K562 (cell line): ENCODE results near the gene PLOD1. TPM values are rescaled to one million over a fixed set of nuclear protein-coding genes. Genes with fewer than 3 reads are reported as not detected.
A peak's percentile ranks its signal among the peaks of the same experiment; 100 is the strongest.

ENCODE experiments used
- BRF2 ChIP-seq: IDR thresholded peaks from 3 replicates; pipeline ENCODE4 v1.6.1; 2011; ENCODE audit warnings: borderline replicate concordance, mild to moderate bottlenecking; ENCODE audit not compliant: insufficient read length, insufficient read depth
- C11orf30 ChIP-seq: fragments of 450-650 bp; IDR thresholded peaks from 2 replicates; pipeline ENCODE4 v1.6.1; 2016; ENCODE audit warnings: low read depth, mild to moderate bottlenecking
- CHD1 ChIP-seq: fragments of 200-600 bp; sonication (generic); IDR thresholded peaks from one replicate; pipeline ENCODE4 v1.6.1; 2012; ENCODE audit warnings: mild to moderate bottlenecking, moderate library complexity, low read length, inconsistent platforms
- EHMT2 ChIP-seq: fragments of 450-650 bp; IDR thresholded peaks from 2 replicates; pipeline ENCODE4 v1.6.1; 2018; ENCODE audit warnings: antibody characterized with exemption
- FOXJ2 ChIP-seq: fragments of 200-800 bp; sonication (Bioruptor generic); IDR thresholded peaks from 2 replicates; pipeline ENCODE4 v1.6.1; 2016; ENCODE audit warnings: missing genetic modification characterization, missing compliant biosample characterization
- GTF2A2 ChIP-seq: IDR thresholded peaks from 2 replicates; pipeline ENCODE4 v1.6.1; 2016; ENCODE audit warnings: mild to moderate bottlenecking, missing genetic modification characterization, missing compliant biosample characterization
- HDAC2 ChIP-seq: fragments of 450-650 bp; IDR thresholded peaks from 2 replicates; pipeline ENCODE4 v1.6.1; 2016; ENCODE audit warnings: mild to moderate bottlenecking
- HEY1 ChIP-seq: fragments of 250-450 bp; sonication (Bioruptor Pico); IDR thresholded peaks from 2 replicates; pipeline ENCODE4 v1.5.0; 2020; ENCODE audit warnings: mild to moderate bottlenecking, moderate library complexity, borderline replicate concordance
- HMGN3 ChIP-seq: IDR thresholded peaks from 2 replicates; pipeline ENCODE4 v1.6.1; 2011; ENCODE audit warnings: borderline replicate concordance, low read depth, mild to moderate bottlenecking, mixed read lengths, low read length; ENCODE audit not compliant: insufficient read length; ENCODE audit errors: extremely low read depth
- HOMEZ ChIP-seq: fragments of 250-450 bp; sonication (Bioruptor Pico); IDR thresholded peaks from 2 replicates; pipeline ENCODE4 v1.4.0; 2020; ENCODE audit warnings: mild to moderate bottlenecking, moderate library complexity
- NCOR1 ChIP-seq: fragments of 450-650 bp; IDR thresholded peaks from 2 replicates; pipeline ENCODE4 v1.6.1; 2016; ENCODE audit warnings: mild to moderate bottlenecking, moderate library complexity
- NR2F6 ChIP-seq: fragments of 450-650 bp; formaldehyde crosslinking; IDR thresholded peaks from 2 replicates; pipeline ENCODE4 v1.4.0; 2020; ENCODE audit warnings: mild to moderate bottlenecking
- NUFIP1 ChIP-seq: fragments of 450-650 bp; IDR thresholded peaks from 2 replicates; pipeline ENCODE4 v1.6.1; 2018; ENCODE audit not compliant: partially characterized antibody
- PHF20 ChIP-seq: fragments of 450-650 bp; IDR thresholded peaks from 2 replicates; pipeline ENCODE4 v1.6.1; 2018; ENCODE audit not compliant: partially characterized antibody
- PHF8 ChIP-seq: fragments of 200-600 bp; sonication (generic); IDR thresholded peaks from 2 replicates; pipeline ENCODE4 v1.6.1; 2012; ENCODE audit warnings: mixed run types, mild to moderate bottlenecking, inconsistent platforms, low read length, moderate library complexity, borderline replicate concordance
- SRSF7 ChIP-seq: fragments of 200-400 bp; formaldehyde crosslinking; optimal IDR thresholded peaks from 2 replicates; pipeline ENCODE3; 2017; ENCODE audit warnings: mild to moderate bottlenecking, low read depth, low read length
- STAG1 ChIP-seq: sonication (generic); formaldehyde crosslinking; IDR thresholded peaks from 2 replicates; pipeline ENCODE4 v1.5.0; 2020; ENCODE audit warnings: missing genetic modification reagents, borderline replicate concordance
- U2AF1 ChIP-seq: fragments of 200-400 bp; formaldehyde crosslinking; optimal IDR thresholded peaks from 2 replicates; pipeline ENCODE3; 2017; ENCODE audit warnings: mild to moderate bottlenecking, low read depth, low read length, moderate library complexity
- ZC3H11A ChIP-seq: IDR thresholded peaks from 2 replicates; pipeline ENCODE4 v1.6.1; 2012; ENCODE audit warnings: low read depth, low read length, improper control_type of control experiment
- ZNF311 ChIP-seq: fragments of 250-450 bp; sonication (Bioruptor Pico); IDR thresholded peaks from 2 replicates; pipeline ENCODE4 v1.4.0; 2020; ENCODE audit warnings: mild to moderate bottlenecking, moderate library complexity
- ZNF436 ChIP-seq: fragments of 250-450, 450-650 bp; sonication (Bioruptor Pico); formaldehyde crosslinking; IDR thresholded peaks from 2 replicates; pipeline ENCODE4 v1.7.0; 2020; ENCODE audit warnings: mild to moderate bottlenecking
- ZNF644 ChIP-seq: fragments of 200-800 bp; sonication (Bioruptor generic); IDR thresholded peaks from 2 replicates; pipeline ENCODE4 v1.6.1; 2016; ENCODE audit warnings: low read depth, missing genetic modification characterization, missing compliant biosample characterization
- ZNF717 ChIP-seq: fragments of 250-450 bp; sonication (Bioruptor Pico); IDR thresholded peaks from 2 replicates; pipeline ENCODE4 v1.5.0; 2021
- polyA plus RNA-seq, 8 experiments: library from polyadenylated mRNA; depleted of rRNA in 4 of 8; stranded (reverse) in 5 of 8; unstranded in 3 of 8; fragments of >200 nt; fragmentation: Nextera tagmentation in 2 of 8; fragmentation: Illumina TruSeq in 1 of 8; extraction: Ambion mirVana in 2 of 8; extraction: Trizol in 1 of 8; gene quantifications; 2 replicates each; pipeline versions ENCODE4 v1.2.1 to v1.2.3, GENCODE V29; 2011 to 2014; ENCODE audit warnings: inconsistent platforms in 1 of 8, missing spikeins in 1 of 8
- total RNA-seq, 7 experiments: library from RNA; depleted of rRNA in 6 of 7; stranded (reverse); fragments of >200 nt in 6 of 7; fragmentation: Illumina TruSeq in 2 of 7; extraction: Trizol in 2 of 7; gene quantifications; 2 replicates each; pipeline versions ENCODE4 v1.2.1 to v1.2.3, GENCODE V29; 2011 to 2021; ENCODE audit warnings: low replicate concordance in 1 of 7
- TF ChIP-seq, protein P1 (sequence below): sonication (generic); formaldehyde crosslinking; IDR thresholded peaks from 2 replicates; pipeline ENCODE4 v1.8.0; 2023; ENCODE audit warnings: missing genetic modification reagents, mild to moderate bottlenecking, borderline replicate concordance

The PLOD1 gene
- total and polyA plus RNA-seq, 9 of the 15 experiments (the other 6 are each of a cell fraction or from before 2014, with no cell fraction given) = 16.6 to 90.8 (median 52.7) TPM

DNA sequence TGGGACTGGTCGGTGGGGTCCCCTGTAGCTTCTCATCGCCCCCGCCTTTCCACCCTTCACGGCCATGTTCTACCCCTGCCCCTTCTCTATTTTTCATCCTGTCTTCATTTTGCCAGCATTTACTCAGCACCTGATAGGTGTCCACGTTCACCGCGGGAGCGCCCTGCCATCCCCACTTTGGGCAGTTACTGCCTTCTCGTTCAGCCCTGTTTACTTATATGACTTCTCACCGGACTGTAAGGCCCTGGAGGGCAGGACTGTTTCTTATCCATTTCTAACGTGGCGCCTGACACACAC, 46.1 kb downstream of the PLOD1 start (continued):
- TF ChIP-seq ZC3H11A (no peak), ZNF717 (CRISPR knock-in tag) (no peak), EHMT2 (no peak), NUFIP1 (no peak), SRSF7 (no peak), ZNF436 (CRISPR knock-in tag) (no peak), U2AF1 (no peak), NCOR1 (no peak), HDAC2 (0 out of 2 replicates have a peak, but pooled peaks have one; percentile 1), STAG1 (0 out of 2 replicates have a peak, but pooled peaks have one; percentile 14), PHF8 (no peak), ZNF644 (tag) (no peak), HOMEZ (no peak), CHD1 (peak; percentile 14), C11orf30 (no peak), NR2F6 (no peak), FOXJ2 (tag) (no peak), HEY1 (no peak), ZNF311 (no peak), HMGN3 (no peak), BRF2 (no peak), PHF20 (no peak), GTF2A2 (tag) (no peak)
- TF ChIP-seq, protein P1, sequence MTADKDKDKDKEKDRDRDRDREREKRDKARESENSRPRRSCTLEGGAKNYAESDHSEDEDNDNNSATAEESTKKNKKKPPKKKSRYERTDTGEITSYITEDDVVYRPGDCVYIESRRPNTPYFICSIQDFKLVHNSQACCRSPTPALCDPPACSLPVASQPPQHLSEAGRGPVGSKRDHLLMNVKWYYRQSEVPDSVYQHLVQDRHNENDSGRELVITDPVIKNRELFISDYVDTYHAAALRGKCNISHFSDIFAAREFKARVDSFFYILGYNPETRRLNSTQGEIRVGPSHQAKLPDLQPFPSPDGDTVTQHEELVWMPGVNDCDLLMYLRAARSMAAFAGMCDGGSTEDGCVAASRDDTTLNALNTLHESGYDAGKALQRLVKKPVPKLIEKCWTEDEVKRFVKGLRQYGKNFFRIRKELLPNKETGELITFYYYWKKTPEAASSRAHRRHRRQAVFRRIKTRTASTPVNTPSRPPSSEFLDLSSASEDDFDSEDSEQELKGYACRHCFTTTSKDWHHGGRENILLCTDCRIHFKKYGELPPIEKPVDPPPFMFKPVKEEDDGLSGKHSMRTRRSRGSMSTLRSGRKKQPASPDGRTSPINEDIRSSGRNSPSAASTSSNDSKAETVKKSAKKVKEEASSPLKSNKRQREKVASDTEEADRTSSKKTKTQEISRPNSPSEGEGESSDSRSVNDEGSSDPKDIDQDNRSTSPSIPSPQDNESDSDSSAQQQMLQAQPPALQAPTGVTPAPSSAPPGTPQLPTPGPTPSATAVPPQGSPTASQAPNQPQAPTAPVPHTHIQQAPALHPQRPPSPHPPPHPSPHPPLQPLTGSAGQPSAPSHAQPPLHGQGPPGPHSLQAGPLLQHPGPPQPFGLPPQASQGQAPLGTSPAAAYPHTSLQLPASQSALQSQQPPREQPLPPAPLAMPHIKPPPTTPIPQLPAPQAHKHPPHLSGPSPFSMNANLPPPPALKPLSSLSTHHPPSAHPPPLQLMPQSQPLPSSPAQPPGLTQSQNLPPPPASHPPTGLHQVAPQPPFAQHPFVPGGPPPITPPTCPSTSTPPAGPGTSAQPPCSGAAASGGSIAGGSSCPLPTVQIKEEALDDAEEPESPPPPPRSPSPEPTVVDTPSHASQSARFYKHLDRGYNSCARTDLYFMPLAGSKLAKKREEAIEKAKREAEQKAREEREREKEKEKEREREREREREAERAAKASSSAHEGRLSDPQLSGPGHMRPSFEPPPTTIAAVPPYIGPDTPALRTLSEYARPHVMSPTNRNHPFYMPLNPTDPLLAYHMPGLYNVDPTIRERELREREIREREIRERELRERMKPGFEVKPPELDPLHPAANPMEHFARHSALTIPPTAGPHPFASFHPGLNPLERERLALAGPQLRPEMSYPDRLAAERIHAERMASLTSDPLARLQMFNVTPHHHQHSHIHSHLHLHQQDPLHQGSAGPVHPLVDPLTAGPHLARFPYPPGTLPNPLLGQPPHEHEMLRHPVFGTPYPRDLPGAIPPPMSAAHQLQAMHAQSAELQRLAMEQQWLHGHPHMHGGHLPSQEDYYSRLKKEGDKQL = 0 out of 2 replicates have a peak, but pooled peaks have one; percentile 34
